GM13976 (cell line): Measurements from ENCODE around the gene EMP1.

Experiments used
- DNase-seq: peaks from one replicate; pipeline ENCODE4 v3.0.0; 2012; ENCODE audit warnings: low spot score
- CTCF ChIP-seq: IDR thresholded peaks from 2 replicates; pipeline ENCODE4 v1.5.1; 2012; ENCODE audit warnings: borderline replicate concordance, mild to moderate bottlenecking; ENCODE audit not compliant: insufficient read depth; ENCODE audit errors: extremely low read depth, missing control alignments, control extremely low read depth
- in situ Hi-C: fragments of 300-500 bp; cut with MboI; formaldehyde crosslinking; loops from one replicate; pipeline ENCODE4 v1.12.0; 2022; ENCODE audit warnings: low sequenced_read_pairs, mixed read lengths, inconsistent platforms; ENCODE audit not compliant: unreplicated experiment

The EMP1 gene

GRCh38 chr12:13200841-13201240, 4.3 kb downstream of the EMP1 start:
- TF ChIP-seq CTCF: no peak
- DNase-seq: no peak
- in situ Hi-C loops: loop anchor here (25.0 kb wide), 1 partner anchor 414 kb away; the partner anchor contains the start of gene APOLD1

- DNase-seq: peak; percentile 29
- in situ Hi-C loops: loop anchor here (25.0 kb wide), 1 partner anchor 416 kb away; the partner anchor contains the start of gene APOLD1
- peak; percentile 20 for TF ChIP-seq CTCF
Observed at GRCh38 chr12:13203034-13203922, 6.8 kb downstream of the EMP1 start.

GRCh38 chr12:13204428-13204827, 7.9 kb downstream of the EMP1 start:
- in situ Hi-C loops: loop anchor here (25.0 kb wide), 1 partner anchor 417 kb away; the partner anchor contains the start of gene APOLD1
- DNase-seq: no peak
- TF ChIP-seq CTCF: no peak

GRCh38 chr12:13205809-13206559, 9.5 kb downstream of the EMP1 start:
- no peak for DNase-seq
- in situ Hi-C loops: loop anchor here (25.0 kb wide), 1 partner anchor 419 kb away; the partner anchor contains the start of gene APOLD1
- no peak for TF ChIP-seq CTCF

- no peak for TF ChIP-seq CTCF
- in situ Hi-C loops: loop anchor here (25.0 kb wide), 1 partner anchor 419 kb away; the partner anchor contains the start of gene APOLD1
- DNase-seq: no peak
Observed at GRCh38 chr12:13206560-13206897, 10.0 kb downstream of the EMP1 start.
